ENCODE measurements around the gene TRIM39. TPM values are rescaled to one million over a fixed set of nuclear protein-coding genes. Genes with fewer than 3 reads are reported as not detected.

TRIM39 gene
- total and polyA plus RNA-seq, 2 donors (not counting 1 experiment from before 2014, with no cell fraction given): 18.1 to 31.4 TPM

GRCh38 chr6:30391240-30391639, 64.5 kb downstream of the TRIM39 start:
- Histone ChIP-seq H2AFZ (ENCODE audit: insufficient read depth, low read depth, low read length, poor library complexity, severe bottlenecking) (no peak overlapping the region), H3K27ac (ENCODE audit: low read length in 2 of 2) (no peak overlapping the region), H3K4me3 (ENCODE audit: control extremely low read depth in 1 of 5, extremely low read depth in 1 of 5, insufficient read depth in 1 of 5, low read depth in 2 of 5, low read length in 4 of 5) (no peak overlapping the region), H4K20me1 (ENCODE audit: control insufficient read depth, insufficient read depth, low read length, poor library complexity, severe bottlenecking) (no peaks in the 10 kb centered on the region), H3K9ac (ENCODE audit: low read length) (no peak overlapping the region), H3K4me2 (replicated peaks; ENCODE audit: low read depth, low read length, poor library complexity, severe bottlenecking) (no peak overlapping the region), H3K4me1 (ENCODE audit: control insufficient read depth in 2 of 2, insufficient read depth in 2 of 2, low read length in 2 of 2) (peaks cover 1 to 3% of the 10 kb centered on the region in 2 donors), H3K9me3 (ENCODE audit: control extremely low read depth in 1 of 3, control insufficient read depth in 2 of 3, insufficient read depth in 1 of 3, low read length in 2 of 3) (no peaks in the 10 kb centered on the region), H3K27me3 (replicated peaks in 1 of 4; ENCODE audit: control extremely low read depth in 1 of 4, control insufficient read depth in 3 of 4, insufficient read depth in 4 of 4, low read length in 3 of 4) (peaks cover 0 to 18% (median 12%) of the 10 kb centered on the region in 4 experiments), H3K36me3 (replicated peaks in 1 of 2; ENCODE audit: control extremely low read depth in 1 of 2, control insufficient read depth in 1 of 2, extremely low read depth in 1 of 2, insufficient read depth in 2 of 2, low read length in 1 of 2) (no peaks in the 10 kb centered on the region), H3K79me2 (ENCODE audit: control insufficient read depth, insufficient read depth, low read length) (no peaks in the 10 kb centered on the region)
- CTCF ChIA-PET: no interaction called here
- no peak overlapping the region for H3K27ac Mint-ChIP-seq
- peaks cover 2% of the 10 kb centered on the region for H3K4me1 Mint-ChIP-seq
- ATAC-seq (ENCODE audit: low read depth): no peak
- no peak for DNase-seq
- POLR2A ChIA-PET: no interaction called here
- no peak overlapping the region for H3K4me3 Mint-ChIP-seq
- H3K9me3 Mint-ChIP-seq (ENCODE audit: insufficient read depth): no peaks in the 10 kb centered on the region
- intact Hi-C loops (cut with micrococcal nuclease): no loop called here
- WGBS (ENCODE audit: insufficient coverage): 64% methylated on average over 3 of the region's 3 CpGs
- peaks cover 68% of the 10 kb centered on the region for H3K27me3 Mint-ChIP-seq
- no peak for TF ChIP-seq EZH2 (IDR thresholded peaks at IDR 0.05; ENCODE audit: borderline replicate concordance, insufficient read depth, low read depth, low read length, poor library complexity, severe bottlenecking)
- no peak for TF ChIP-seq CTCF (IDR thresholded peaks at IDR 0.05)

Small RNA genes within 50 kb of the gene (small RNA-seq; reads per million reads assigned to genes)
- gene HLA-N (ENCODE audit: insufficient read length, low read depth, low replicate concordance): not detected

Other genes with a start within 250 kb of the TRIM39 start
- gene TRIM31, start 213.8 kb upstream of the TRIM39 start, total RNA-seq: not detected in 2 replicates
- not detected in 2 replicates for gene TRIM31, start 213.8 kb upstream of the TRIM39 start, polyA plus RNA-seq
- gene TRIM40, start 190.8 kb upstream of the TRIM39 start, total RNA-seq: not detected in 2 replicates
- not detected in 2 replicates for gene TRIM40, start 190.8 kb upstream of the TRIM39 start, polyA plus RNA-seq
- not detected in 2 replicates for gene TRIM10, start 165.7 kb upstream of the TRIM39 start, total RNA-seq
- not detected in 2 replicates for gene TRIM10, start 165.7 kb upstream of the TRIM39 start, polyA plus RNA-seq
- not detected in 2 replicates for gene TRIM15, start 163.4 kb upstream of the TRIM39 start, total RNA-seq
- gene TRIM15, start 163.4 kb upstream of the TRIM39 start, polyA plus RNA-seq: not detected in 2 replicates
- gene TRIM26, start 113.5 kb upstream of the TRIM39 start, total RNA-seq: 65.3 and 73.2 TPM in 2 replicates
- gene TRIM26, start 113.5 kb upstream of the TRIM39 start, polyA plus RNA-seq: 49.5 and 60.3 TPM in 2 replicates
- gene RPP21, start 18.2 kb downstream of the TRIM39 start, total RNA-seq: 48.1 and 50.6 TPM in 2 replicates
- gene RPP21, start 18.2 kb downstream of the TRIM39 start, polyA plus RNA-seq: 104 and 114 TPM in 2 replicates
- gene HLA-E, start 162.6 kb downstream of the TRIM39 start, total RNA-seq: 1,023 and 1,043 TPM in 2 replicates
- gene HLA-E, start 162.6 kb downstream of the TRIM39 start, polyA plus RNA-seq: 1,146 and 1,174 TPM in 2 replicates
- 107 and 109 TPM in 2 replicates for gene GNL1, start 229.6 kb downstream of the TRIM39 start, total RNA-seq
- gene GNL1, start 229.6 kb downstream of the TRIM39 start, polyA plus RNA-seq: 36.0 and 38.7 TPM in 2 replicates
- 30.3 and 33.7 TPM in 2 replicates for gene PRR3, start 230.4 kb downstream of the TRIM39 start, total RNA-seq
- gene PRR3, start 230.4 kb downstream of the TRIM39 start, polyA plus RNA-seq: 10.7 and 15.0 TPM in 2 replicates
- 60.9 and 63.7 TPM in 2 replicates for gene ABCF1, start 244.5 kb downstream of the TRIM39 start, total RNA-seq
- 22.8 and 51.0 TPM in 2 replicates for gene ABCF1, start 244.5 kb downstream of the TRIM39 start, polyA plus RNA-seq